NCI-H146 treated with DMSO at 0.1 percent for 48 hours (cell line): ENCODE data around the gene GRM7.
A peak's percentile ranks its signal among the peaks of the same experiment; 100 is the strongest.

Experiments used
- DNase-seq: peaks from one replicate; lab custom pipeline; 2025; ENCODE audit not compliant: unreplicated experiment; lab: John Stamatoyannopoulos, UW

Gene GRM7

DNA sequence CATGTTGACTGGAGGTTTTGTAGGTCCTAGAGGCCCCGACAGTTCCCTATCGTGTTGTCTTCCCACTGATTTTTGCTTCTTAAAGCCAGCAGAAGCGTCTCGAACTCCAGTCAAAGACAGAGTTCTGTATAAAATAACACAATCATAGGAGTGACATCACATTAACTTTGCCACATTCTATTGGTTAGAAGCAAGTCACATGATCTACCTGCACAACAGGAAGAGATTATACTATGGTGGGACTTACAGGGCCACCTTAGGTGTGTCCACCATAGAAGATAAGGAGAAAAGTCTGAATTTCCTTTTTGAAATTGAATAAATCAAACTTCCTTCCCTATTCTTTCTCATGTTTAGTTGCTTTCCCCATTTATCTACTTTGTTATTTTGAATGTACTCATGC is 365.5 kb downstream of the GRM7 start:
- DNase-seq = no peak

DNA sequence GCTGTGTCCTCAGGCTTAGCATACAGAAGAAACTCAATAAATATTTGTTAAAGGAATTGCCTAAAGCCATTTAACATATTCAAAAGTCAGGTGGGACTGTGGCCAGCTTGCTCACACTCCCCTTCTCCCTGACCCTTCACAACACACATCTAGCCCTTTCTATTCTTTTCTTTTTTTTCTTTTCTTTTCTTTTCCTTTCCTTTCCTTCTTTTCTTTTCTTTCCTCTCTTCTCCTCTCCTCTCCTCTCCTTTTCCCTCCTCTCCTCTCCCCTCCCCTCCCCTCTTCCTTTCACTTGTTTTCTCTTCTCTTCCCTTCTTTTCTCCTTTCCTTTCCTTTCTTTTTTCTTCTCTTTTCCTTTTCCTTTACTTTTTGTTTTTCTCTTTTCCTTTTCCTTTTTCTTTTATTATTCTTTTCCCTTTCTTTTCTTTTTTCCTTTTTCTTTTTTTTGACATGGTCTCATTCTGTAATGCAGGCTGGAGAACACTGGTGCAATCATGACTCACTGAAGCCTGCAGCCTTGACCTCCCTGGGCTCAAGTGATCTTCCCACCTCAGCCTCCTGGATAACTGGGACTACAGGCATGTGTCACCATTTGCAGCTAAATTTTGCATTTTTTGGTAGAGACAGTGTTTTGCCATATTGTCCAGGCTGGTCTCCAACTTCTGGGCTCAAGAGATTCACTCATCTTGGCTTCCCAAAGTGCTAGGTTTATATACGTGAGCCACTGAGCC is 377.8 kb downstream of the GRM7 start:
- no peak for DNase-seq

GRCh38 chr3:7241584-7242302 is 380.8 kb downstream of the GRM7 start:
- no peak for DNase-seq

DNA sequence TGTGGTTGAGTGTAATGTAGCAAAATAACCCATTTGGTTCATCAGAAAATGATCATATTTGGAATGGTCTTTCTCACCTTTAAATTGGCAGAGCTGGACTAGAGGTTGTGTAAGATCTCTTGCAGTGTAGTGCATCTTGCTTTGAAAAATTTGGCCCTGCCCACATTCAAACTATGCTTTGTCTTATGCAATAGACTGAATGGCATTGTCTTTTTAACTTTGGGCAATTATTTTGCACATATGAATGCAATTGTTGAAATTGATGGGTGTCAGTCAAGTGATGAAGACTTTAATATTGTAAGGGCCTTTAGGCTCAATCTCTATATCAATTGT is 381.4 kb downstream of the GRM7 start:
- DNase-seq = no peak

DNA sequence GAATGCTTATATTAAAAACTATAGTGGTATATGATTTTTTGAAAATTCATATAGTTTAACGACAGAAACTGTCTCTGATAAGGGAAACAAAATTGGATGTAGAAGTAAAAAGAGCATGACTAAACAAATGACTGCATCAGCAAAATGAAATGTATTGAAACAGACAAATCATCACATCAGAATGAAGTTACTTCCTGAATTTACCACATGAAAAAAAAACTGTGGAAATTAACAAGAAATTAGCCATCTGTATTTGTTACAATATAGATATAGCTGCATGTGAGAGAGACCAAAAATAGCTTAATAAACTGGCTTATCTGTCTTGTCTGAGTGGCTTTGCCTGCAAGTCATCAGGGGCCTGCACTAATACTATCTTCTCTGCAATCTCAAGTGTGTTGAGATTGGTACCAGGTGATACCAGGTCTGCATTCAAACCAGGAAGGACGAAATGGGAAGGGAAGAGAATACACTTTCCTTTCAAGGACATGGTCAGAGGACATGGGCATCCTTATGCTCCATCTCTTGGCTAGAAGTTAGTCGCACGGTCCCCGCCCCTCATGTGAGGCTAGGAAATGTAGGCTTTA is 388.7 kb downstream of the GRM7 start:
- no peak for DNase-seq

- no peak for DNase-seq
Observed at GRCh38 chr3:7254251-7254650, 393.3 kb downstream of the GRM7 start.

GRCh38 chr3:7260975-7261374 is 400.1 kb downstream of the GRM7 start:
- DNase-seq = peak; percentile 0

DNA sequence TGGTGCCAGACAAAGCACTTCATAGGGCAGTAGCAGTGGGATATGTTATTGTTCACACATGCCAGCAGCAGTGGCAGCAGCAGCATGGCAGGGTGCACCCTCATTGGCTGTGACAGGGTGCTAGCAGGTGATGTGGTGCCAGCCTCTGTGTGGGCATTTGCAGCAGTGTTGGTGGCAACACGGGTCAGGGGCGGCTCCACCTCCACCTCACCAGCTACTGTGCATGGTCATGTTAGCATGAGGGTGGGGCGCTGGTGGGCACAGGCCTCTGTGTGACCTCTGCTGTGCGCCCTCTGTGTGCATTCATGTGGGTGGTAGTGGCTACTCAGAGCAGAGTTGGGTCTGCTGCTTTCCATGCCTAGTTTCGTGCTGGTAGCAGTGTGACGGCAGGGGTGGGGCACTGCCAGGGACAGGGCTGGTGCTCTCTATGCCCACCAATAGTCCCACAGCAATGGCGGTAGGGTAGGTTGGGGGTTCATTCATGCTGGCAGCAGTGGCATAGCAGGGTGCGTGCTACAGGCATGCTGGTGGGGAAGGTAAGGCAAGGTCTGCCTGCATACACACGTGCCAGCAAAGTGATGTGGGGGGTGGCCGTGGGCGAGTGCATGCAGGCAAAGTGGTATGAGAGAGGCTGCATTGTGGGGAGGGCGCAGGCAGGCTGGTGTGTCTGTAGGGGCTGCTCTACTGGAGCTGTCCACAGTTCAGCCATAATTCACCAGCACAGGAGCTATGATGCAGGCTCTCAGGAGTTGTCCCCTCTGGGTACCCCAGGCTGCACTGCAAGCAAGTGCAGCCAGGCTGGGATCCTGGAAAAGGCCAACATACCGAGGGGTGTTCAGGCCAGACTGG is 402.7 kb downstream of the GRM7 start:
- DNase-seq = no peak

DNA sequence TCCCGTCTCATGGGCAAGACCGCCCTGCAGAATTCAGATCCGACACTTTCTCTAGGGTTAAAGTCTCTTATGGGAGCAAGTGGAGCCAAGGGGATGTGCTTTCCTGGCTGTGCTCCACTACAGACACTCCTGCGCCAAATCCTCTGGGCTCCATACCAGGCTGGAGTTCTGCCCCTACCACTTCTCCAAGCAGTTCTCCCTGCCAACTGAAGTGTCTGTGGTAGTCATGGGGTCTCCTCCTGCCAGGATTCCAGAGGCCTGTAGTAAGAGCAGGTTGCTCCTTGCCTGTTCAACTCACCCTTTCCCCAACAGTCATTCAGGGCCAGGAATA is 403.2 kb downstream of the GRM7 start:
- DNase-seq = no peak

DNA sequence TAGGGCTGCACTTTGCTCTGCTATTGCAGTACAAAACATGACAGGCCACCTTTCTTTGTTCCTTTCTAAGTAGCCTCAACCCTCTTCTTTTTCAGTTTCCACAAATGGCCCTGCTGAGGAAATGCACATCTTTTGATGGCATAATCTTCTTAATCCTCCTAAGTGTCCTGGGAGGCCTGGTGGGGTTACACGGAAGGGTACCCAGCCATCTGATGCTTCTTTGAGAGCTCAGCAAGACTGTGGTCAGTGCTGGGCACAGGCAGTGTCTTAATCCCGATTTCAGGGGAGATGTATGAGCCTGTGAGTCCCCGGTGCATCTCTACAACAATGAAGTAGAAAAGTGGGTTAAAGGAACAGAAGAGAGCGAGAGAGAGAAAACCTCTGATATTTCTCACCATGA is 404.8 kb downstream of the GRM7 start:
- no peak for DNase-seq

DNA sequence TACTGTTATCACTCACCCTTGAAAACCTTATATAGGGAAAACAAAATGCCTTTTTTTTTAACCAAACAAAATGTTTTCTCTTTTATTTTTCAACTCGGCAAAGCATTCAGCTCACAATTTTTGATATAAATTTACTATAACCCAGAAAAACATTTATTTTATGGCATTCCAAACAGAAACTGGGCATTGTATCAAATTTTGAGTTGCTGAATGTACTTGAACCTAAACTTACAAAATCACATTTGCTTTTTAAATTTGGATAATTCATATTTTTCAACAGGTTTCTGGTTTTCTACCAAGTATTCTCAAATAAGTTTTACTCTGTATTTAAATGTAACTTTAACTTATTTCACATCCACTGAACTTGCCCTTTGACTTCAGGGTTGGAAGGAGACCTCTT is 405.6 kb downstream of the GRM7 start:
- no peak for DNase-seq

DNA sequence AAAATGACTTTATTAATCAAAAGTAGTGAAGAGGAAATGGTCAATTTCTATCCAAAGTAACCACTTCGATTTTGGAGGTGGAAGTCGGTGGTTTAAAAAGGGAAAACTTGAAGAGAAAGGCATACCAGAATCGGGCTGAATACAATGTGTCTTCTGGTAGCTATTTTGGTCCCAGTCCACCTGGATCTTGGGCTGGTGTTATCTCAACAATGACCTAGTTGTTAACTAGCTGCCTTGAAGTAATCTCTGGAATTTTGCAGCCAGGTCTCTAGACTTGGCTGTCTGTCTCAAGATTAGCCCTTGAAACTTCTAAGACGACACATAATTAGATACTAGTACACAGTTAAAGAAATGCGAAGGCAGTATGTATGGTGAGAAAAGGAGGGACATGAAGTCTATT is 409.8 kb downstream of the GRM7 start:
- DNase-seq = no peak

DNA sequence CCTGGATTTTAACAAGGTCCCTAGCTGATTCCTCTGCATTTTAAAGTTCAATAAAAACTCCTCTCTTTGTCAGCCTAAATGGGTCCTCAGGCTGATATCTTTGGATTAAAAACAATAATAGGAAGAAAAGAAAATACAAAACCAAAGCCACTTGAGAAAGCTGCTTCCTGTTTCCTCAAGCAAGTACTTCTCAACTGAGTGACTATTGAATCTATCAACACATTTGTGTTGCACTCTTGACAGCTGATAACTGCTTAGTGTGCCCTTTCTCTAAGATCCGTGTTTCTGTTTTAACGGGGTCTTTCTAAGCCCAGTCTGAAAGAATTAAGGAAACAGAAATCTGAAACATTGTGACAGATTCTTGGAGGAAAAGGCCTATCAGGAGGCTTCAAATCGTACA is 410.7 kb downstream of the GRM7 start:
- no peak for DNase-seq

DNA sequence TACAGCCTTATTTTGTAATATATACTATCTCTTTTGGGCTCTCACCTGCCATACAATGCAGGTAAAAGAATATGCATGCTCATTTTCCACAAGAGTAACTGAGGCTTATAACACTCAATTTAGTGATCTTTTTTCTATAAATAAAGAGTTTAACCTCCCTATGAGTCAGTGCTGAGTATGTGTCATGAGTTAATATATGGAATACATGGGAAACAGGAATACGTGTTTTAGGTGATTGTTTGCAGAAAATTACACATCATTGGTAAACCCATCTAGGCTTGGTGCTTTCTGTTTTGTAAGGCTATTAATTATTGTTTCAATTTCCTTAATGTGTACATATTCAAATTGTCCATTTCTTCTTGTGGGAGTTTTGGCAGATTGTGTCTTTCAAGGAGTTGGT is 411.3 kb downstream of the GRM7 start:
- DNase-seq = no peak

- DNase-seq = no peak
Observed at GRCh38 chr3:7275396-7275795, 414.5 kb downstream of the GRM7 start.

- DNase-seq = no peak
Observed at GRCh38 chr3:7280318-7280717, 419.4 kb downstream of the GRM7 start.

DNA sequence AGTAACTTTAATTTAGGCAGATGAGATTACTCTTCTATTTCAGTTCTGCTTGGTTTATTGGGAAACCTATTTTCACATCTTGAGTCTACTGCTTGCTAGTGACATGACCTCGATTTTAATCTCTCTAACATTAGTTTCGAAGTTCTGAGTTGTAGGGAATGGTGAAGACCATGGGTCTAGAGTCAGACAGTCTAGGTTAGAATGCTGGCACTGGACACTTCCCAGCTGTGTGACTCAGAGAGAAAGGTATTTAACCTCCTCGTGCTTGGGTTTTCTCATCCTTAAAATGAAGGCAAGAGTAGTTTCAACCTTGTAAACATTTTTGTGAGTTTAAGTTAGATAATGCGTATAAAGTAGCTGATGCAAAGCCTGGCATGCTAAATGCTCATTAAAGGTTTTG is 422.1 kb downstream of the GRM7 start:
- no peak for DNase-seq

- no peak for DNase-seq
Observed at GRCh38 chr3:7285505-7285904, 424.6 kb downstream of the GRM7 start.

DNA sequence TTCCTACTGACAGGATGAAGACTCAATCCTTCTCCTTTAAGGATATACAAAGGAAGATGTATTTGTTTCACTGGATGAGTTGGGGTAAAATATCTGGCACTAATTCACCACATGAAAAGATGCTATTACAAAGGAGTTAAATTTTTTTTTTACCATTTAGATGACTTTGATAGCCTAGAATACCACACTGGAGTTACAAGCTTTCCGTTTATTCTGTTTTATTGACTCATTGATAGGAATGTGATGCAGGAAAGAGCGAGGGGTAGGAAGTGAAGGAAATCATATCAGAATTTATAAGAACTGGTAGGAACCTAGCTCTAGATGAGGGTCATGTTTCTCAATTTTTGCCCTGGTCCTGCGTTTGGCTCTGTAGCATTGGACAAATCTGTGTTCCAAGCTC is 427.2 kb downstream of the GRM7 start:
- no peak for DNase-seq

DNA sequence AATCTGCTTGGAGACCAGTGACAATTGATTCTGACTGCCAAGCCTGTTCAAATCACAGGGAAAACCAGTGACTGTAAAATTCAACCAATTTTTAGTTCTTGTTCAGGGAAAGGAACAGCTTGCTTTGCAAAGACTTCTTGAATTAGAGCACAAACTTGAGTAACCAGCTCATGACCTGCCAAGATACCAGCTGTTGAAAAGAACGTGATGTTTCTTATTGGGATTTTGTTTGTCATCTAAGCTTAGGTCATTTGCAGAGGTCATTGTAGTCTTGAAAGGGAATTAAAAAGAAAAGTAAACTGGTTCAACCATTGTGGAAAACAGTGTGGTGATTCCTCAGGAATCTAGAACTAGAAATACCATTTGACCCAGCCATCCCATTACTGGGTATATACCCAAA is 428.2 kb downstream of the GRM7 start:
- no peak for DNase-seq

DNA sequence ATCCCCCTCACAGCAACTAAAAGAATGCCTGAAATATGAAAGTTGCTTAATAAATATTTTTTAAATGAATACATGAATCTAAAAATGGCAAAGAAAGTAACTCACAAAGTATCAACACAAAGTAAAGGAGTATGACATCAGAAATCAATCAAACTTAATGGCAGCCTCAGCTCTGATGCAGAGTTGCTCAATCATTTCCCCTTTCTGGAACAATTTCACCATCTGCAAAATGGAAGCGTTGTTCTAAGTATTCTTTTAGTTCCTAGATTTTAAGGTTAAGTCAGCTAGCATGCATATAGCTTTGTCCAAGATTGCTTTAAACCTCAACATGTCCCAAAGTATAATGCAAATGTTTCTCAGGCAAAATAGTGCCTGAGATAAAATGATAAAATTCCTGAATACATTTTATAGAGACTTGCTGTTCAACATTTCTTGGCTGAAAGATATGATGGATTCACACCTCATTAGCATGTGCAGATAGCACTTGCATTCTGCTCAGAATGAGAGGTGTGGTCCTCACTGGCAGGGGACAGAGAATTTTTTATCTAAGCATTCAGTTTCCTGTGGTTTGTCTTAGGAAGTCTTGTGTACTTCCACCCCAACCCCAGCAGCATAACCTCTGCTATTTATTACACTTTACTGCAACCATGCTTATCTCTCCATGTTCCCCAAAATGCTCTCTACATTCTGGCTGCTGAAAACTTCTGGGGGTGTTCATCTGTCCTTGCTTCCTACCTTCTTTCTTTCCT is 429.3 kb downstream of the GRM7 start:
- no peak for DNase-seq
